GM12878 (cell line): ENCODE measurements around the gene SPCS1. TPM values are rescaled to one million over a fixed set of nuclear protein-coding genes. Genes with fewer than 3 reads are reported as not detected.

Source experiments
- ATAC-seq: fragments of 200-7000 bp; cut with Tn5 transposase; 3 replicates; pipeline ENCODE4 v1.9.1; 2020; ENCODE audit warnings: mild to moderate bottlenecking, moderate library complexity
- BruUV-seq: library from RNA; stranded (reverse); fragments of 400-500 nt; replicated peaks from 2 replicates; lab custom pipeline; 2021; lab: Mats Ljungman, UMichigan
- CTCF ChIA-PET: fragments of 300-600 bp; sonication (Branson Sonifier 250); formaldehyde crosslinking; extraction: SDS; loops from one replicate; lab custom pipeline; 2021; ENCODE audit warnings: inconsistent platforms; lab: Yijun Ruan, JAX
- POLR2A ChIA-PET: fragments of 350-600 bp; formaldehyde crosslinking; extraction: SDS; loops from one replicate; lab custom pipeline; 2021; ENCODE audit warnings: inconsistent platforms; lab: Charles Lee
- RAD21 ChIA-PET: fragments of 300-600 bp; sonication (Branson Sonifier 250); formaldehyde crosslinking; loops from one replicate; lab custom pipeline; 2023; ENCODE audit warnings: antibody characterized with exemption; ENCODE audit not compliant: unreplicated experiment; lab: Charles Lee
- SMC1A ChIA-PET: fragments of 300-600 bp; sonication (Branson Sonifier 250); formaldehyde crosslinking; loops from one replicate; lab custom pipeline; 2023; ENCODE audit not compliant: unreplicated experiment, uncharacterized antibody; lab: Charles Lee
- DNase-seq: peaks from one replicate; pipeline ENCODE4 v3.0.0-alpha.2; 2011; ENCODE audit warnings: low read depth, low spot score
- FAIRE-seq: peaks from 3 replicates; lab custom pipeline; 2011; peaks lifted over from hg19 to GRCh38; lab: Jason Lieb, UNC
- H2AFZ ChIP-seq: 2 replicates; pipeline ENCODE4 v1.6.0; 2011; ENCODE audit warnings: low read depth, low read length, control low read depth; ENCODE audit not compliant: control insufficient read depth
- H3K27ac ChIP-seq: 2 replicates; pipeline ENCODE4 v1.5.1; 2011; ENCODE audit warnings: control low read depth; ENCODE audit not compliant: control insufficient read depth, insufficient read depth
- H3K27me3 ChIP-seq, 2 experiments: replicated peaks in 1 of 2; 2 replicates each; pipeline versions ENCODE4 v1.6.0 to v1.6.1; 2011; ENCODE audit warnings: low read length in 1 of 2; ENCODE audit not compliant: control insufficient read depth in 2 of 2, insufficient read depth in 2 of 2
- H3K36me3 ChIP-seq, 2 experiments: 2 replicates each; pipeline ENCODE4 v1.5.1; 2011; ENCODE audit warnings: low read length in 1 of 2; ENCODE audit not compliant: control insufficient read depth in 2 of 2, insufficient read depth in 2 of 2
- H3K4me1 ChIP-seq: 2 replicates; pipeline ENCODE4 v1.6.1; 2011; ENCODE audit warnings: mild to moderate bottlenecking, low read length, moderate library complexity, mixed read lengths; ENCODE audit not compliant: control insufficient read depth, insufficient read depth
- H3K4me2 ChIP-seq: 2 replicates; pipeline ENCODE4 v1.6.0; 2011; ENCODE audit warnings: control low read depth; ENCODE audit not compliant: control insufficient read depth, insufficient read depth
- H3K4me3 ChIP-seq: fragments of 200-600 bp; sonication (generic); 2 replicates; pipeline ENCODE4 v1.5.1; 2016
- H3K79me2 ChIP-seq: 2 replicates; pipeline ENCODE4 v1.6.0; 2011; ENCODE audit warnings: low read length; ENCODE audit not compliant: control insufficient read depth, insufficient read depth
- H3K9ac ChIP-seq: 2 replicates; pipeline ENCODE4 v1.8.0; 2011; ENCODE audit warnings: low read length, control low read depth, mixed read lengths; ENCODE audit not compliant: control insufficient read depth, insufficient read depth
- H3K9me3 ChIP-seq: replicated peaks from 3 replicates; pipeline ENCODE4 v1.5.1; 2011; ENCODE audit warnings: mild to moderate bottlenecking, low read length; ENCODE audit not compliant: control insufficient read depth, insufficient read depth
- H4K20me1 ChIP-seq: 2 replicates; pipeline ENCODE4 v1.6.0; 2011; ENCODE audit not compliant: control insufficient read depth, insufficient read depth
- BRCA1 ChIP-seq: IDR thresholded peaks from 2 replicates; pipeline ENCODE4 v1.6.1; 2011; ENCODE audit warnings: low read depth, low read length, improper control_type of control experiment
- CBX5 ChIP-seq: sonication (generic); IDR thresholded peaks from 2 replicates; pipeline ENCODE4 v1.6.1; 2016; ENCODE audit warnings: low read depth, moderate library complexity, mild to moderate bottlenecking, inconsistent platforms
- ELK1 ChIP-seq: IDR thresholded peaks from 2 replicates; pipeline ENCODE4 v1.6.1; 2012; ENCODE audit warnings: low read depth, low read length, improper control_type of control experiment
- FOXK2 ChIP-seq: fragments of 450-650 bp; IDR thresholded peaks from 2 replicates; pipeline ENCODE4 v1.6.1; 2017; ENCODE audit warnings: mild to moderate bottlenecking, moderate library complexity
- GATAD2B ChIP-seq: fragments of 450-650 bp; conservative IDR thresholded peaks from 2 replicates; pipeline ENCODE4 v1.6.1; 2017; ENCODE audit warnings: low read depth, mild to moderate bottlenecking, moderate library complexity
- MYC ChIP-seq: IDR thresholded peaks from 2 replicates; pipeline ENCODE4 v1.6.1; 2011; ENCODE audit warnings: mild to moderate bottlenecking, low read length, moderate library complexity, inconsistent platforms; ENCODE audit not compliant: insufficient read depth, insufficient replicate concordance, insufficient read length, severe bottlenecking
- PML ChIP-seq: IDR thresholded peaks from 2 replicates; pipeline ENCODE4 v1.6.1; 2012; ENCODE audit warnings: low read length, inconsistent platforms
- POU2F2 ChIP-seq: IDR thresholded peaks from 3 replicates; pipeline ENCODE4 v1.6.1; 2011; ENCODE audit warnings: low read depth, mild to moderate bottlenecking, low read length, borderline replicate concordance
- SIX5 ChIP-seq: IDR thresholded peaks from 2 replicates; pipeline ENCODE4 v1.6.1; 2011; ENCODE audit warnings: mild to moderate bottlenecking, low read depth, low read length, moderate library complexity; ENCODE audit not compliant: severe bottlenecking
- SP1 ChIP-seq: IDR thresholded peaks from one replicate; pipeline ENCODE4 v1.6.1; 2011; ENCODE audit warnings: low read depth, low read length
- SRF ChIP-seq, 2 experiments: IDR thresholded peaks; 2 replicates each; pipeline ENCODE4 v1.6.1; 2011; ENCODE audit warnings: low read depth in 2 of 2, low read length in 2 of 2, mild to moderate bottlenecking in 1 of 2, moderate library complexity in 1 of 2
- STAT3 ChIP-seq: IDR thresholded peaks from 2 replicates; pipeline ENCODE4 v1.6.1; 2011; ENCODE audit warnings: low read depth, low read length, improper control_type of control experiment
- SUPT20H ChIP-seq: IDR thresholded peaks from 2 replicates; pipeline ENCODE4 v1.6.1; 2011; ENCODE audit warnings: low read depth, mild to moderate bottlenecking, low read length, moderate library complexity, borderline replicate concordance; ENCODE audit not compliant: control insufficient read depth
- ZBTB40 ChIP-seq: fragments of 450-650 bp; IDR thresholded peaks from 2 replicates; pipeline ENCODE4 v1.6.1; 2016; ENCODE audit warnings: mild to moderate bottlenecking, moderate library complexity, borderline replicate concordance
- ZNF384 ChIP-seq: IDR thresholded peaks from 2 replicates; pipeline ENCODE4 v1.6.1; 2012; ENCODE audit warnings: low read depth, mild to moderate bottlenecking, low read length, improper control_type of control experiment, borderline replicate concordance
- ZZZ3 ChIP-seq: IDR thresholded peaks from 2 replicates; pipeline ENCODE4 v1.6.1; 2011; ENCODE audit warnings: low read depth; ENCODE audit not compliant: control insufficient read depth, insufficient read length
- WGBS: methylation state at CpG from one replicate; pipeline ENCODE4 v1.1.6; 2016; ENCODE audit warnings: low lambda C conversion rate; ENCODE audit not compliant: insufficient replicate concordance, insufficient coverage; ENCODE audit errors: missing lambda C conversion rate; 5-methylcytosine and 5-hydroxymethylcytosine counted together
- in situ Hi-C: fragments of 300-500 bp; cut with MboI; formaldehyde crosslinking; loops from 9 replicates; pipeline ENCODE4 v1.14.3; 2018; ENCODE audit warnings: mixed read lengths
- intact Hi-C: fragments of 100-400 bp; cut with micrococcal nuclease; formaldehyde crosslinking; loops from one replicate; pipeline ENCODE4 v1.14.2; 2022; ENCODE audit not compliant: unreplicated experiment
- polyA plus RNA-seq, 11 experiments: library from polyadenylated mRNA; depleted of rRNA in 4 of 11; unstranded in 6 of 11; stranded (reverse) in 5 of 11; fragments of >200 nt; fragmentation: Nextera tagmentation in 4 of 11; fragmentation: Illumina TruSeq in 1 of 11; extraction: Ambion mirVana in 4 of 11; extraction: Trizol in 1 of 11; gene quantifications; 1 replicate in 1 of 11; 2 replicates in 10 of 11; pipeline versions ENCODE4 v1.2.1 to v1.2.3, GENCODE V29; 2011 to 2016; ENCODE audit warnings: inconsistent platforms in 2 of 11, missing spikeins in 2 of 11, low read depth in 1 of 11
- total RNA-seq, 4 experiments: library from RNA; depleted of rRNA in 3 of 4; stranded (reverse); fragments of >200 nt in 3 of 4; fragmentation: Illumina TruSeq in 1 of 4; extraction: Trizol in 1 of 4; gene quantifications; 2 replicates each; pipeline versions ENCODE4 v1.2.1 to v1.2.3, GENCODE V29; 2013 to 2021

Gene SPCS1
- total and polyA plus RNA-seq, 10 of the 15 experiments (the other 5 are each of a cell fraction or from before 2014, with no cell fraction given), result 107 to 994 (median 233) TPM

- no peak for TF ChIP-seq SRF (IDR thresholded peaks at IDR 0.05; ENCODE audit: low read depth in 2 of 2, low read length in 2 of 2)
- peak; percentile 68 for TF ChIP-seq PML
These were observed 1.7 kb downstream of the SPCS1 start (continued) for GRCh38 chr3:52707585-52707984.

- intact Hi-C loops (no loop called here), in situ Hi-C loops (no loop called here)
- Histone ChIP-seq H3K9me3 (no peaks in the 10 kb centered on the region; the same call in 1 of the 3 replicates), H3K79me2 (peaks cover 29% of the 10 kb centered on the region), H3K4me3 (no peak overlapping the region), H3K36me3 (peaks cover 3 to 14% of the 10 kb centered on the region in 2 experiments), H3K4me2 (peak overlapping the region; percentile 59), H3K9ac (no peak overlapping the region), H2AFZ (no peak overlapping the region), H4K20me1 (no peaks in the 10 kb centered on the region), H3K27ac (peak overlapping the region; percentile 72), H3K27me3 (no peaks in the 10 kb centered on the region), H3K4me1 (peaks cover 23% of the 10 kb centered on the region)
- ATAC-seq (peak; percentile 16), FAIRE-seq (peak; percentile 59), DNase-seq (no peak)
- 0% methylated on average over 2 of the region's 2 CpGs for WGBS
- no TSS peak for BruUV-seq
- SMC1A ChIA-PET, result interaction anchor here (1.2 to 1.6 kb wide), 2 partner anchors 10 to 22 kb away, joined by 3 to 6 read pairs; no protein-coding TSS in a partner anchor
- CTCF ChIA-PET, result interaction anchor here (1.1 kb wide), 1 partner anchor 136 kb away, joined by 3 read pairs; no protein-coding TSS in a partner anchor
- RAD21 ChIA-PET, result interaction anchor here (0.5 kb wide), 1 partner anchor 36 kb away, joined by 3 read pairs; no protein-coding TSS in a partner anchor
- POLR2A ChIA-PET, result interaction anchor here (1.4 kb wide), 1 partner anchor 8 kb away, joined by 4 read pairs; no protein-coding TSS in a partner anchor
- TF ChIP-seq ZBTB40 (no peak), BRCA1 (no peak), SP1 (no peak), SIX5 (no peak), CBX5 (peak; percentile 86; the same call in 1 of the 2 replicates), GATAD2B (no peak), MYC (no peak), ELK1 (no peak), FOXK2 (no peak), STAT3 (no peak), POU2F2 (no peak), ZNF384 (peak; percentile 67), SUPT20H (no peak), ZZZ3 (no peak)
These were observed 4.6 kb downstream of the SPCS1 start for GRCh38 chr3:52710512-52710911.
